Measurements from ENCODE around the gene MARK2. TPM values are rescaled to one million over a fixed set of nuclear protein-coding genes. Genes with fewer than 3 reads are reported as not detected.

Gene MARK2
- total RNA-seq, result 8.5 and 9.3 TPM in 2 replicates

DNA sequence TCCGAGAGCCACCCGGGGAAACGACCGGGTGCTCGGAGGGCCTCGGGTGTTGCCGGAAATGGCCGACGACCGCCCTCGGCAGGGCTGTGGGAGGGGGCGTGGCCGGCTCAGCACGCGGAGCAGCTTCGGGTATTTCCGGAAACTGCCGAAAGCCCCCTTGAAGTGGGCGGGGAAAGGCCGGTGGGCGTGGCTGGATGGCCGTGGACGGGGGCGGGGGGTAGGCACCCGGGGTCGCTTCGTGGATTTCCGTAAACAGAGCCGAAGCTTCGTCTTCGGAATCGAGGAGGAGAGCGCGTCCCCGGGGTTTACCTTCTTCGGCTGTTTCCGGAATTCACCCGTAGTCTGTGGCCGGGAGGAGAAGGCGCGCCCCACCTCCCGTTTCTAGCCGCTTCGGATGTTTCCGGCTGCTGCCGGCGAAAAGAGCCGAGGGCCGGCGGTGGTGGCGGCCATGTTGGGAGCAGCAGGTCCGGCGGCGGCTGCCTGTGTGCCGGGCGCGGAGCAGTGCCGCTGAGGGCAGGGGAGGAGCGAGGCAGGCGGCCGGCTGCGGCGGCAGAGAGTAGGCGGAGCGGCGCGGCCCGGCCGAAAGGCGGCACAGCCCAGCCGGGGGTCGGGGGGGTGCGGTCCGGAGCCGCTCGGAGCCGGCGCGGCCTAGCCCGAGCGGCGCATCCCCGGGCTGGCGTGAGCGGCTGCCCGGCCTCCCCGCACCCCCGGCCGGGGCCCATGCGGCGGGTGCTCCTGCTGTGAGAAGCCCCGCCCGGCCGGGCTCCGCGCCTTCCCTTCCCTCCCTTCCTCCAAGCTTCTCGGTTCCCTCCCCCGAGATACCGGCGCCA, at the start of gene MARK2:
TSS of gene MARK2 (plus strand) at position 433 of the 830 bp plus-strand sequence. CDS start at position 830, 397 bp downstream.

DNA sequence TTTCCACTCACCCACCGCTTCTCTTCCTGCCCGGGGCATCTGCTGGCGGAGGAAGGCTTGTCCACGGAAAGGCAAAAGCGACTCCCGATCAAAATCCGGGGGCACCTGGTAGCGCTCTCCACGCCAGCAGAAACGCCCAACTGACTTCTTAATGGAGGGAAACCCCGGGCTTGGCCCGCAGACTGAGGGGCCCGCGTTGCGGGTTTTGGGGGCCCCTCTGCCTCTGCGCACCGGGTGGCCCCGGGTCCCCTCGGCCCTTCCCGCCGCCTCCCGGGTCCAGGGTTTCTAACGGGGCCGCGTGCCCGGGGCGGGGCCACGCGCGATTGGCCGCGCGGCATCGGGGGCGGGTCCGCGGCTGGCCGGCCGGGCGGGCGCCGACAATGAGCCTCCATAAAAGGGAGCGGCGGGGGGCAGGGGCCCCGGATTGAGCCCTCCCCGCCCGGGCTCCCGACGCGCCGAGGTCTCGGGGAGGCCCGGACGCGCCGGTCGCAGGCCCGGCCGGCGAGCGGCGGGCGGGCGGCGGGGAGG, 25.8 kb upstream of the MARK2 start, which contains the start of gene SPINDOC:
TSS of gene SPINDOC (plus strand) at position 422 of the 528 bp plus-strand sequence. CDS start 231 bp downstream, outside the sequence.

DNA sequence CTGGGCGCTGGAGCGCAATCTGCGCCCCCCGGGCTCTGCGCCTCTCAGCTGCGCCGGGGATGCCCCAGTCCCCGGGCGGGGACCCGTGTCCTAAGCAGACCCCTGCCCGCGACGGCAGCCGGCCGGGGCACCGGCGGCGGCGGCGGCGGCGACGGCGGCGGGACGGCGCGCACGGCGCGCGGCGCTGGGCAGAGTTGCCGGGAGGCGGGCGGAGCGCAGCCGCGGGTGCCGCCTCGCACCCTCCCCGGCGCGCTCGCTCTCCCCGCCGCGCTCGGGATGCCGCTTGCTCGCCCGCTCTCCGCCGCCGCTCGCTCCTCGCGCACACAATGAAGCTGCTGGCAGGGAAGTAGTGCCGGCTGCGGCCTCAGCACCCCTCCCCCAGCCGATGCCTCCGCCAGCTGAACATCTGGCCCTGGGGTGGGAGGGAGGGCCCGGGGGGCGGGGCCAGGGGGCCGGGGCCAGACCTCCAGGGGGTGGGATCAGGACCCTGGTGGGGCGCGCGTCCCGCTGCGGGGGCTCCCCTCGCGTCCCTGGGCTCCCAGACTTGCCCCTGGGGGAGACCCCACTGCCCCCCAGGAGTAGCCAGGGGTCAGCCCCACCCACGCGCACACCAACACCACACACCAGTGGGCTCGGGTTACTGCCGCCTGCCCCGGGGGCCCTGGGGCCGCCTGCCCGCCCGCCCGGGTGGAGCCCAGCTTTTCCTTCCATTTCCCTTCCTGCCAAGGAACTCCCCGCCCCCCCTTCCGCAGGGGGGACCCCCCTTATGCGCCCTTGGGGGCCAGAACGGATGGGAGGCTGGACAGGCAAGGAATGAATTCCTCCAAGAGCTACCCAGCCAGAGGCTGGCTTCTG, 78.2 kb downstream of the MARK2 start, which contains the start of gene RCOR2:
TSS of gene RCOR2 (minus strand) at position 328 of the 855 bp plus-strand sequence. CDS start 708 bp downstream, outside the sequence.

DNA sequence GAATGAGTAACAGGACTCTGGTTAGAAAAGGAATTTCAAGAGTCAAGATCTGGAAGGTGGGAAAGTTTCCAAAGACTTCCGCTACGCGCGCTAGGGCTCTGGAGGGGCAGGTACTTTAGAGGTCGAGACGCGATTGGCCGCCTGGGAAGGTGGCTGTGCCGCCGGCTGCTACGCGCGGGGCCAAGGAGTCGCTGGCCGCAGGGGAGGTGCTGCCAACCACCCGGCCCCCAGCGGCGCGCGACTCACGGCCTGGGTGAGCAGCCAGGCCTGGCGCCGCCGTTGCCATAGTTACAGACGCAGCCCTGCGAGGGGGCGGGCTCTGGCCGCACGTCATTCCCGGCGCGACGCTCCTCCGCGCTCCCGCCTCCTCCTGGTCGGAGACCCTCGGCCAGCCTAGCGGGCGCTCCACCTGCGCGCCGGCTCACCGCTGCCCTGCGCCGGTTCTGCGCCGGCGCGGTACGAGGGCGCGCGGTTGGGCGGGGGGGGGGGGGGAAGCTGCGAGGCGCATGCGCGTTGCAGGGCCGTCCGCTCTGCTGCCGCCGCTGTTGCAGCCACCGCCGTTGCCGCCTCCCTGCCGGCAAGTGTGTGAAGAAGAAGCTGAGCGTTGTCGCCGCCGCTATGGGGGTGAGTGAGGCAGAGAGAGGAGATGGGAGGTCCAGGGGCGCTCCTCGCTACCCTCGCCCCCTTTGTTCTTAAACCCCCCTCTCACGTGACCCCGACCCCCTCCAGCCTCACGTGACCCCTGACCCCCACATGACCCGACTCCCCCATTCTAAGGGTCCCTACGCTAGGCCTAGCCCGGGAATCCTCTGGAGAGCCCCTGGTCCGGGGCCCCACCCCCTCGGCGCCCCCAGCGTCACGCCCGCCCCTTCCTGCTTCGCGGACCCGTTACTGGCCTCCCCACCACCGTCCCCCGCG, 99.8 kb downstream of the MARK2 start, which contains the start of gene NAA40:
TSS of gene NAA40 (plus strand) at position 524 of the 918 bp plus-strand sequence. CDS start at position 619, 95 bp downstream.

Other genes with a start within 250 kb of the MARK2 start
- gene PLAAT3, start 224.7 kb upstream of the MARK2 start, total RNA-seq, result 102 and 120 TPM in 2 replicates
- 107 and 110 TPM in 2 replicates for gene ATL3, start 167.7 kb upstream of the MARK2 start, total RNA-seq
- gene RTN3, start 157.6 kb upstream of the MARK2 start, total RNA-seq, result 43.7 and 45.6 TPM in 2 replicates
- gene ZFTA, start 70.3 kb upstream of the MARK2 start, total RNA-seq, result 7.9 and 13.8 TPM in 2 replicates
- gene SPINDOC, start 25.7 kb upstream of the MARK2 start, total RNA-seq, result 7.3 and 9.2 TPM in 2 replicates
- gene RCOR2, start 78.1 kb downstream of the MARK2 start, total RNA-seq, result under 0.01 and 0.26 TPM in 2 replicates
- 9.8 and 10.5 TPM in 2 replicates for gene NAA40, start 99.9 kb downstream of the MARK2 start, total RNA-seq
- gene COX8A, start 135.5 kb downstream of the MARK2 start, total RNA-seq, result 222 and 267 TPM in 2 replicates
- 45.6 and 46.7 TPM in 2 replicates for gene OTUB1, start 147.3 kb downstream of the MARK2 start, total RNA-seq
- gene FLRT1, start 196.8 kb downstream of the MARK2 start, total RNA-seq, result not detected in 2 replicates

Measured in dermis lymphatic vessel endothelial cell (primary cell).